HTR-8/SVneo (cell line): ENCODE measurements around the gene MAN1A1.
"Not testable (repeated sequence)": the region's sequence is repeated elsewhere in the genome, so short reads cannot be mapped to it uniquely, and the experiment has no call there.

Experiments used
- DNase-seq: peaks from one replicate; pipeline ENCODE4 v3.0.0; 2011; ENCODE audit warnings: low spot score, mixed read lengths; ENCODE audit not compliant: insufficient read length
- FAIRE-seq: peaks from 2 replicates; lab custom pipeline; 2011; peaks lifted over from hg19 to GRCh38; lab: Jason Lieb, UNC

The MAN1A1 gene

DNA sequence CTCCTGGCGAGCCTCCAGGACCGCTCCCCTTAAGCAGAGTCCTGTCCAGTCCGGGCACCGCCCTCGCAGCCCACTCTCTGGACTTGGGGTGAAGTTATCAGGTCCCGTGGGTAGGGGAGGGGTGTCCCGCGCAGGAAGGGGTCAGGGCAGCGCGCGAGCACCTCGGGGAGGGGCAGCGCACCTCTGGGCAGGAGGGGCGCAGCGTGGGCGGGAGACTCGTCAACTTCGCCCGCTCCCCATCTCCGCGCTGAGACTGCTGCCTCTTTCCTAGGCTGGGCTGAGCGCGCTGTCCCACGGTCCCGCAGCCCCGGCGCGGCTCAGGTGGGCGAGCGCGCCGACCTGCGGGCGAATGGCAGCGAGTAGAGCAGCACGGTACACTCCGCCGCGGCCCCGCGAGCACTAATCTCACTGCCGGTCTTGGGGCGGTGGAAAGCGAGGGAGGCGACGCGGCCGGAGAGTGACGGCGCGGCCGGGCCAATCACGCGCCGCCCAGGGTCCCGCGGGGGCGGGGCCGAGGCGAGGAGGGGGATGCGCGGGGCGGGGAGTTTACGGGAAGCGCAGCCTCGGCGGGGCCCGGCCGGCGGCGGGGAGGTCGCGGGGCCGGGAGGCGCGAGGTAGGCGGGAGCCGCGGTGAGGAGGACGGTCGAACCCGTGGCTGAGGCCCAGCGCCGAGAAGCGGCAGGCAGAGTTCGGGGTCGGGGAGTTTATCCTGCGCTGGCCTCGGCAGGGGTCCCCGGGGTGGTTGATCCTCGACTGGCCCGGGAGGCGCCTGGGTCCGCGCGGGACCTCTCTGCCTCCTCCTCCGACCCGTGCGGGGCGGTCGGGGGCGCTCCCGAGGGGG lies at the start of gene MAN1A1:
Gene MAN1A1, minus strand, starts transcription at position 401 of the 841 bp plus-strand sequence. CDS start 696 bp downstream, outside the sequence.
- FAIRE-seq (peak; percentile 93), DNase-seq (peak; percentile 93)

DNA sequence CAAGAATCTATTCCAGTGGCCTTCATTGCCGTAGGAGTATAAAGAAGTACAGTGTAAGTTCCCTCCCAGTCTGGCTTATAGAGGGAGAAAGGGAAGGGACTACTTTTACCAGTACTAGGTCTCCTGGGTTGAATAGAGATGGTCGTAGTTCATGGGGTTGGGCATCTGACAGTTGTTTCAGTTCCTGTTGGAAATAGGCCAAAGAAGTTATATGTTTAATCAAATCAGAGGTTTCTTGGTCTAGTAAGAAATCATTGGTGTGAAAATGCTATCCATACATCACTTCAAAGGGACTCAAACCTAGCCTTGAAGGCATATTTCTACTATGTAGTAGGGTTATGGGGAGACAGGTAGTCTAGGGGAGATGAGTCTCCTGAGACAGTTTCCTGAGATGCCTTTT lies 45.6 kb upstream of the MAN1A1 start:
- no peak for FAIRE-seq

DNA sequence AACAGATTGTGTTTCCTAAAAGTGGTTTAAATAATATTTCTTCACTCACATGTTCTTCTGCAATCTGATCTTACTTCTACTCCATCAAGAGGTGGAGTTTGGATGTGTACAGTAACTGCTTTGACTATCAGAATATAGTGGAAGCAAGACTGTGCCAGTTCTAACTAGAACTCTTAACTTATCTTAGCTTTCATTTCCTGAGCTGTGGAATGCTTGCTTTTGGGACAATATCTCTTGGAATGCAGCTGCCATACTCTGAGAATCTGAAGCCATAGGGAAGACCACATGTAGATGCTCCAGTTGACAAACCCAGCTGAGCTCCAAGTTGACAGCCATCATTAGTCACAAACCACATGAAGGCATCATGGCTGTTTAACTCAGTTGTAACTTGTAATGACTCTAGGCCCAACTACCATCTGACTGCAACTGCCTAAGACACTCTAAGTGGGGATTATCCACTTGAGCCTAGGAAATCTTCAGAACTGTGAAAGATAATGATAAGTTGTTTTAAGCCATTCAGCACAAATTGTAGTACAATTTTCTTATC lies 40.8 kb upstream of the MAN1A1 start:
- FAIRE-seq, result no peak
- no peak for DNase-seq

More for the DNA sequence above, 45.6 kb upstream of the MAN1A1 start:
- DNase-seq, result no peak

DNA sequence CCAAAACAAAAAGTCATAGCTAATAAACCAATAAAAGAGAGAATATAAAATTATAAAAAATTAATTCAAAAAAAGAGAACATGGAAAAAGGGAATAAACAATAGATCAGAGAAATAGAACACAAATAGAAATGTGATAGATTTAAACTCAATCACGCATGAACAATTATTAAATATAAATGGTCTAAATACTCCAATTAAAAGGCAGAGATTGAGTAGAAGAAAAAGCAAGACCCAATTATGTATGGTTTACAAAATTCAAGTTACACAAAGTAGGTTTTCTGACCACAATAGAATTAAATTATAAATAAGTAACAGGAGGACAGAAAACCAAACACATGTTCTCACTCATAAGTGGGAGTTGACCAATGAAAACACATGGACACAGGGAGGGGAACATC lies 36.4 kb upstream of the MAN1A1 start:
- no peak for FAIRE-seq
- DNase-seq, result no peak

DNA sequence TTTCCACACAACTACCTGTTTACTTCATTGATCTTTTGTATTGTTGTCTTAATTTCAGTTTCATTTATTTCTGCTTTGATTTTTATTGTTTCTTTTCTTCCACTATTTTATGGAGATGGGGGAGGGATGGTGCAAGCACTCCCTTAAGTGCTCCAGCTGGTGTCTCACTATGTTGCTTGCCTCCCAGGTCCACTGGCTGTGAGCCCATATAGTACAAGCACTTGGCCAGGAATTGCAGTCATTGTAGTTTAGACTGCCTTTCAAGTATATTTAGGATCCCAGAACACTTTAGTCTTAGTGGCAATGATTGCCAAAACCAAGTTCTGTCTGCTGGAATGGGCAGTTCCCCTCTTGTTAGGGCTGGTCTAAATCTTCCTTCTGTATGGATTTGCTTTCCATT lies 34.9 kb upstream of the MAN1A1 start:
- FAIRE-seq (no peak), DNase-seq (no peak)

DNA sequence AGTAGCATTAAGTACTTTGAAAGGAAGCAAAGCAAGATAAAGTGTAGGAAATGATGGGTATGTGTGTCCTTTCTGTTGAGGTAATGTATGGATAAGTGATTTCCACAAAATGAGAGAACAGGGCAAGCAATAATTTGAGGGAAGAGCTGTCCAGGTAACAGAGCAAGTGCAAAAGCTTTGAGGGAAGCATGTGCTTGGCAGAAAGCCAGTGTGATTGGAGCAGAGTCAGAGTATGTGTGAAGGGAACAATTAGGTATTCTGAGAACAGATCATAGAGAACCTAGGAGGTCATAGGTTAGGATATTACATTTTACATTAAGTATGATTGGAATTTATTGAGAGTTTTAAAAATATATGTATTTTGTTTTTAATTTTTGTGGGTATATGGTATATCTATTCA lies 30.2 kb upstream of the MAN1A1 start:
- FAIRE-seq (no peak), DNase-seq (no peak)

DNA sequence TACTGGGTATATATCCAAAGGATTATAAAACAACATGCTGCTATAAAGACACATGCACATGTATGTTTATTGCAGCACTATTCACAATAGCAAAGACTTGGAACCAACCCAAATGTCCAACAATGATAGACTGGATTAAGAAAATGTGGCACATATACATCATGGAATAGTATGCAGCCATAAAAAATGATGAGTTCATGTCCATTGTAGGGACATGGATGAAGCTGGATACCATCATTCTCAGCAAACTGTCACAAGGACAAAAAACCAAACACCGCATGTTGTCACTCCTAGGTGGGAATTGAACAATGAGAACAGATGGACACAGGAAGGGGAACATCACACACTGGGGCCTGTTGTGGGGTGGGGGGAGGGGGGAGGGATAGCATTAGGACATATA lies 27.5 kb upstream of the MAN1A1 start:
- DNase-seq, result not testable (repeated sequence)

DNA sequence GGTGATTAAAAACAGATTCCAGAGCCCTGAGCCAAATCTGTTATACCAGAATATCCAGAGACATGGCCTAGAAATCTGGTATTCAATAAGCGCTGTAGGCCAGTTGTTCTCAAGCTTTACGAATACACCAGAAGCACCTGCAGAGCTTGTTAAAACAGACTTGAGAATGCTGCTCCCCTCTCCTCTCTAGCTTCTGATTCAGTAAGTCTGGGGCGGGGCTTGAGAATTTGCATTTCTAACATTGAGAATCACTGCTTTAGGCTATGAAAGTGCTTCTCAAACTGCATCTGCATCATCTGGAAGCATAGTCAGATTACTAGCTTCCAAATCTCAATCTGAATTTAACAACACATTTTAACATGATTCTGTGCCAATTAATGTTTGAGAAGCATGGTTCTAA lies 20.5 kb upstream of the MAN1A1 start:
- FAIRE-seq (no peak), DNase-seq (no peak)

More for the DNA sequence above, 27.5 kb upstream of the MAN1A1 start:
- not testable (repeated sequence) for FAIRE-seq

DNA sequence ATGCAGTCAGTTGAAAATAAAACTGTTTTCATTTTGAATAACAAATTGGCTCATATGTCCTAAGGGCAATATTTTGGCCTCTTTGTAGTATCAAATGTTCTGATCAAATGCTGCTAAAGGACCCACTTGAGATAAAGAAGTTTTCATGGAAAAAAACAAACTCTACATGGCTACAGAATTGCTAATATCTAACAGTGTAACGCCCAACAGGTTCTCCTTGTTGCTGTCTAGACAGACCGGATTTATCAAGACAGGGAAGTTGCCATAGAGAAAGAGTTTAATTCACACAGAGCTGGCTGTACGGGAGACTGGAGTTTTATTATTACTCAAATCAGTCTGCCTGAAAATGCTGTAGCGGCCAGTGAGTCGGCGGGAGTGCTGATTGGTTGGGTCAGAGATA lies 19.4 kb upstream of the MAN1A1 start:
- no peak for FAIRE-seq
- DNase-seq, result no peak

DNA sequence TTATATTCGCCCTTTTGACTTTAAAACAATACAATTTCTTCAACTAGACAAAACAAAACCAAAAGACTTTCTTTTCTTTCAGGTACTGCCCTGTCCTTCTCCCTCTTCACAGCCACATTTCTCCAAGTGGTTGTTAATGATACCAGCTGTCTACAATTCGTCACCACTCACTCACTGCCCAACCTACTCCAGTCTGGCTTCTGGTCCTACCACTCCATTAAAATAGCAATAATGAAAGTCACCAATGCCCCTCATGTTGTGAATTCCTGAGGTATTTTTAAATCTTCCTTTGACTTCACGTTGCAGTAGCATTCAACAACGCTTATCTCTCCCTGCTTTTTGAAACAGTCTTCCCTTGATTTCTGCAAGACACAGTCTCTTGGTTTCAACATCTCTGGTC lies 11.6 kb upstream of the MAN1A1 start:
- DNase-seq (no peak), FAIRE-seq (no peak)

DNA sequence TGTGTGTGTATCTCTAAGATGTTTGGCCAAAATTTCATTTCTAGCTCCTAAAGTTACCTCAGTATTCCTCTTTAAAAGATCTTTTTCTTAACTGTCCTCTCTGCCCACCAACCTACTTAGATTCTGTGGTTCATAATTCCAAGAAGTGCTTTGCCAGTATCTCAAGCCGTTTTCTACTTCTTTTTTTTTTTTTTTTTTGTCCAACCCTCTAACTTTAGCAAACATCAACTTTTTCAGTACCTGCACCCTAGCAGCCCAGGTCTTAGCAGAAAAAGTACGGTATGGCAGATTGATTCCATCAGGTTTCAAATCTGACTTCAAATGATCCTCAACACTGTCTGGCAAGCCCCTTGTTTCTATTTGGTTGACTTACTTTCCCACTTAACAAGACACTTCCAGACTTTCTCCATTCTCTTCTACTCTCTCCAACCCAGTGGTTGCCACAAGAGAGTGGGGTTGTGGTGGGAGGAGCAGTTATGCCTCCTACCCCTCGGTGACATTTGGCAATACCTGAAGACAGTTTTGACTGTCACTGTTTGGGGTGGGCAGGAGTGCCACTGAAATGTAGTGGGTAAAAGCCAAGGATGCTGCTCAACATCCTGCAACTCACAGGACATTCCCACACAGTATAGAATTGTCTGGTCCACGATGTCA lies 10.8 kb upstream of the MAN1A1 start:
- FAIRE-seq, result no peak

DNA sequence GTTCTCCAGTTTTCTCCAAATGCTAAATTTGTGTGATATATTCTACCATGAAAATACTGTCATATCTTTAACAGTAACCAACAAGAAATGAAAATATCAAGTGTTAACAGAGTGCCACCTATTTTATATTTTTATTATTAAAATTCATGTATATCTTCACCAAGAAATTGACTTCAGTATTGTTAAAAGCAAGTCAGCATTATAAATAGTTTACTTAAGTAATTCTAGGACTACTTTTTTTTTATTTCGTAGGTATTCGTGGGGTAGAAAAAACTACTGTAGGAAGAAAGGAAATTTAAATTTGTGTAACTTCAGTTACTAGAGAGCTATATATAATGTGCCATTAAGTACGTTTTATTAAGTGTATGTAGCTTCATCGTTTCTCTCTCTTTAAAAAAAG lies 6.3 kb upstream of the MAN1A1 start:
- DNase-seq (no peak), FAIRE-seq (no peak)

More for the DNA sequence above, 10.8 kb upstream of the MAN1A1 start:
- no peak for DNase-seq

DNA sequence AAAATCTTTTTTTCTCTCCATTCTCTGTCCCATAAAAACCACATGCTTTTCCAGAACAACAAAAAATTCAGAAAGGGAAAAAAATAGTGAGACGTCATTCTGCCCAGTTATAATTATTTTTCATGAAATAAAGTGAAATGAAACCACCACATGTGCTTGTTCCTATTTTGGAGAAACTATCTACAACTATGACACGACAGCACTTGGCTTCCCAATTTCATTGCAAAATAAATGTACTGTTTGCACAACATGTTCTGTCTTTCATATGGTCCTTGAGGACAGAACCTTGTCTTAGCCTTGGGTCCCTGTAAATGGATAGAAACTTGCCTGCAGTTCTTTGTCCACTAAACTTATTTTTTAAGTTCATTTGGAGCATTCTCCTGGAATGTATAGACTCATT lies 5.6 kb upstream of the MAN1A1 start:
- no peak for DNase-seq
- FAIRE-seq, result no peak

DNA sequence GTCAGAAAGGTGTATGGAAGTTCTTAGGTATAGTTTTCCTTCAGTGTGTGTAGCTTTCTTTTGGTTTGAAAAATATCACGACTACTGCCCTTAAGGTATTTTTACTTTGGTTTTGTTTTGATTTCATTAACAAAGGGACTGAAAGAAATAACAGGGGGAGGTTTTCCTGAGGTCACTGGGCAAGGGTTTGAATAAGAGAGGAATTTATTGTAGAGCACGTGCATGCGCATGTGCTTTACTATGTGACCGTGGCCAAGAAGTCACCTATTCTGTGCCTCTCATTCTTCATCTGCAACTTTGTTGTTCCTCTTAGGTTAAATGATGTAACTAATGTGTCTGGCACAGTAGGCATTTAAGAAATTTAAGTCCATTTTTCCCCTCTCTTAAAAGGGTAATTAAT lies 4.1 kb upstream of the MAN1A1 start:
- DNase-seq (no peak), FAIRE-seq (no peak)

DNA sequence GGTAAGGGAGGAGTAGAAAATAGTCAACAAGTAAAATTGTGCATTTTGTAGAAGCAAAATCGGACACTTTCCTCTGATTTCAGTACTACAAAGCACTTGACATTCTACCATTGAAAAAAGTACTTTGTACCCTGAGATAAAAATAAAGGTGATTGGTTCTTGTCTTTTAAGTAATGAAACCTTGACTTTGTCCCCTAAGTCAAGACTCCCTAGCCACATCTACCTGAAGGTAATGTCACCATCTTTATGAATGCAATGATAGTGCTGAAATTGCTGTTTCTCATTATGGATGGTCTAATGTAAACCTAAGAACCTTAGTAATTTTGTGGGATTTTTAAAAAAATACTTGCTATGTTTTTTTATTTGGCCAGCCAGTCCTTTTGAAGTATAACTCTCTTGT lies 2.4 kb upstream of the MAN1A1 start:
- FAIRE-seq, result no peak
- DNase-seq, result no peak

DNA sequence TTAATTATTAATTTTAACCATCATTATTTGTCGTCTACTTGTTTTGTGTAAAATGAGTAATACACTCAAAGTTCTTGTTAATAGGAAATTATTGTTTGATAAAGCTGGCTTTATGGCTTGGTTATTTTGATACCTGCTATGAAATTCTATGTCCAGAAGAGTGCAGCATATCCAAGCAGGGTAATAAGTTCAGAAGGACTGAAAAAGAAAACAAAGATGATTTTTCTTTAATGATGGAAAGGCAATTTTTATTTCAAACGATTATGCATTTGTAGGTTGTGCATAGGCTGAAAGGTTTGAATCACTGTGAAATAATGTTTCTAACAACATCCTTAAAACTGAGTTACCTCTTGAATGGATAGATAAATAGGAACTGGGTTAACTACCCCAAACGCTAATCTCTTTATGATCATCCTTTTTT lies 1.4 kb upstream of the MAN1A1 start:
- no peak for FAIRE-seq

DNA sequence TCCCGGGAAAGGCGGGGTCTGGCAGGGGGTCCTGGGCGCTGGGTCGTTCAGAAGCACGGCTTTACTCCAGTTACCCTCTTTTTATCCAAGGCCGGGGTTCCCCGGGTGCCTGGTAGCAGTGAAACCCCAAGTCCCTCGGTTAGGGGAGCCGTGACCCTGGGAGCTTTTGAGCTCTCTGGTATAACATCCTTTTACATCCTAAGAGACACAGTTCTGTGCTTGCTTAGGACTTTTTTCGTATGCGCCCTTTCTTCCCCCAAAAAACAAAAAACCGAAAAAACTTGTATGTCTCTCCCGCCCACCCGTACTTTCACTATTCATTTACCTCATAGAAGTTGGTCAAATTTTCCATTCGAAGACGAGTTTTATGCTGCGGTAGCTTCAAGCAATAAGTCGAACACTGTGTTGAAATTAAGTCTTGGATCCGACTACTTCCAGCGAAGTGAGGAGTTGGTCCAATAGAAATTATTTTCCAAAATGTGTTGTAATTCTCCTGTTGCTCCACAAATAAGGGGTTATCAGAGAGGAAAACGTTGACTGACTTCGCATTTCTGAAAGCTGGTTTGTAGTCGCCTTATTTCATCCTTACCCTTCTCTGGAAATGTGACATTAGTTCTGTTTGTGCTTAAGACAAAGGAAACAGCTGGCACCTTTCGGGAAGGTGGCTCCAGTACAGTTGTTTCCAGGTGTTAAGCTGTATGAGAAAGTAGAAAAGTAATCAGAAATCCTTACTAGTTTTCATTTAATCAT lies 816 bp upstream of the MAN1A1 start:
- no peak for DNase-seq
- FAIRE-seq, result no peak

More for the DNA sequence above, 1.4 kb upstream of the MAN1A1 start:
- no peak for DNase-seq

DNA sequence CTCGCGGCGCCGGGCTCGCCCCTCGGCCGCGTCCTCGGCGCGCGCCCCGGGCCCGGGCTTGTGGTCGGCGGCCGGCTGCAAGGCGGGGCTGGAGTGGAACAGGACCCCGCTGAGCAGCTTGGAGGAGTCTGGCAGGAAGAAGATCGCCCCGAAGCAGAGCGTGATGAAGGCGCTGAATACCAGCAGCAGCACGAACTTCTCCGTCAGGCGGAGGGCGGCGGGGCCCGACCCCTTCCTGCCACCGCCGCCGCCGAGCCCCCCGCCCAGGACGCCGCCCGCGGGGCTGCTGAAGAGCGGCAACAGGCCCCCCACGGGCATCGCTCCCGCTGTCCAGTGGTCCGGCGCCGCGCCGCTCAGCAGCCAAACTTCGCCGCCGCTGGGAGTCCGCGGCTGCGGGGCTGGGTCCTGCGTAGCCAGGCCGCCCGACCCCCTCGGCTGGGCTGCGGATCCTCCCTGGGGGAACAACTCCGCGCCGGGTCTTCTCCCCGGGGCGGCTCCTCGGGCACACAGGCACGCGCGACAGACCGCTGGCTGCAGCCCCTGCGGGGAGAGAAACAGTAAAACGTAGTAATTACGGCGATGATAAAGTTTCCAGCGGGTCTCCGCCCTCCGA lies 707 bp downstream of the MAN1A1 start:
- no peak for DNase-seq
- no peak for FAIRE-seq

DNA sequence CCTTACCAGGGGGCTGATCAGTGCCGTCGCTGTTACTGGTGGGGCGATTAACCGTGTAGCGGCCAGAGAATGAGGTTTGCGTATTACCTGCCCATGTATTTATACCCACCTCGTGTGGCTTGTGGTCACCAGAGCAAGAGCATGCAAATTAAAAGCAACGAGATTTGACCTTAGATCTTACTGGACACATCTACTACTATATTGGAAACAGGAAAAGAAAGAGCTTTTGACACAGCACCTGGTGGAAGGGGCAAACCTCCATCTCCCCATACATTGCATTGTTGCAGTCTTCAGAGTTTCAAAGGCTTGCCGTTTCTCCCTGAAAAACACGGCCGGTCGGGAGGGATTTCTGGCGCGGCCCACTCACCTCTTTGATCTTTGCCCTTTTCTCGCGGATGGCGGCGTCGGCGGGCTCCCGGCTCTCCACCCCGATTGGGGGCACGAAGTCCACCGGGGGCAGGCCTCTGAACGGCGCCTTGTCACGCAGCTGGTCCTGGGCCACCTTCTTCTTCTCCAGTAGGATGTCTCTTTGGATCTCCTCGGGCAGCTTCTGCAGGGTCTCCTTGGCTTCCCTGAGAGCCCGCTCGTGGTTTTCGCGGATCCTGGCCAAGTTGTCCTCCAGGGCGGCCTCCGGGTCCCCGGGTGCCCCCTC lies 1.3 kb downstream of the MAN1A1 start:
- no peak for FAIRE-seq
- DNase-seq, result no peak
